Endometrium (tissue), 2 donors: ENCODE measurements around the gene RTN1.

Experiments
- FAIRE-seq: peaks from 2 replicates; lab custom pipeline; 2012; peaks lifted over from hg19 to GRCh38; lab: Jason Lieb, UNC
- donor health status: control.
- donor health status: control.

Gene RTN1

GRCh38 chr14:59629444-59630287, 240.9 kb downstream of the RTN1 start:
- no peak for FAIRE-seq

DNA sequence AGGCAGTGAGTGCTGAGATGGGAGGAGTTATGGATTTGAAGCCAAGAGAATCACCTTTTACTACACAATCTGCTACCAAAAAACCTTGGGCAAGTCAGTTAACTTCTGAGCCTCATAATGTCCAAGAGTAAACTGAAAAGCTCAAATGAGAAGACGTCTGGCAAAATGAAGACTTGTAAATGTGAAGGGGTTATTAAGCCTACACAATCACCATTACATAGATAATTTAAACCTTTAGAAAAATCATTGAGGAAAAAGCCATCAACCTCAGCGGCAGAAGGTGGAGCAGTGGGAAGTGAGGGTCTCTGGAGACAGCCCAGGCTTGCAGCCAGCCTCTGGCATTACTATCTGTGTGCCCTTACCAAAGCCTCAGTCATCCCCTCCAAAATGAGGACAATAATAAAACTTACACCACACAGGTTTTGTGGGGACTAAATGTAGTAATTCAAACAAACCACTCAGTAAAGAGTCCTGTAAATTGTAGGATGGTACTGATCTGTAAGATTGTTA, 243.5 kb downstream of the RTN1 start:
- FAIRE-seq = no peak

DNA sequence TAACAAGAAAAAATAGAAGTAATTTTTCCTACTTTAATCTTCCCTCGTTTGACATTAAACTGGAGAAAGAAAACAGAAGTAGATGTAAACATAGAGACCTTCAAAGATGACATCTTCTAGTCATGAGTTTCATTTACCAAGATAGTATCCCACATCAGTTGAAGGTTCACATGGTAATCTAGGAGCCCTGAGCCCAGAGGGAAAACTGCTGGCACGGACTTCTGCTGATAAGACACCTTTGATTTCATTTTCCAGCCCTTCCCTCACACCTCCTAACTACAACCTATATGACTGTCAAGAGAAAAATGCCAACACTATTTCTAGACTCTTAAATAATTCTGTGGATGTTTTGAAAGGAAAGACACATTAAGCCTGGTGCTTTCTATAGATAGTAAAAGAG, 247.9 kb downstream of the RTN1 start:
- no peak for FAIRE-seq

- no peak for FAIRE-seq
Measured at GRCh38 chr14:59619061-59619460, 251.5 kb downstream of the RTN1 start.

DNA sequence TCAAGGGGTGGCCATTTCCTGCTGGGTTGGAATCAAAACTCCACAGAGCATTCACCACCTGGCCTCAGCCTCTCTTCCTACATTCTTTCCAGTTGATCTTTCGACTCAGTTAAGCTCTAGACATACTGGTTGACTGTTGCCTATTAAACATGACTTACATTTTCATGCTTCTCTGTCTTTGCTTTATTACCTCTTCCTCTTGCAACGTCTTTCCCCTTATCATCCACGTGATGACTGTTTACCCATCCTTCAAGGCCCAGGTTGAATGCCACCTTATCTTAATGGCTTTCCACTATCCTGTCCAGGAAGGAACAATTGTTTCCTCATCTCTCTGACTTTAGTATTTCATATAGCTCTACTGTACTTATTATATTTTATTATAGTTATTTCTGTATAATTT, 269.5 kb downstream of the RTN1 start:
- FAIRE-seq = no peak

DNA sequence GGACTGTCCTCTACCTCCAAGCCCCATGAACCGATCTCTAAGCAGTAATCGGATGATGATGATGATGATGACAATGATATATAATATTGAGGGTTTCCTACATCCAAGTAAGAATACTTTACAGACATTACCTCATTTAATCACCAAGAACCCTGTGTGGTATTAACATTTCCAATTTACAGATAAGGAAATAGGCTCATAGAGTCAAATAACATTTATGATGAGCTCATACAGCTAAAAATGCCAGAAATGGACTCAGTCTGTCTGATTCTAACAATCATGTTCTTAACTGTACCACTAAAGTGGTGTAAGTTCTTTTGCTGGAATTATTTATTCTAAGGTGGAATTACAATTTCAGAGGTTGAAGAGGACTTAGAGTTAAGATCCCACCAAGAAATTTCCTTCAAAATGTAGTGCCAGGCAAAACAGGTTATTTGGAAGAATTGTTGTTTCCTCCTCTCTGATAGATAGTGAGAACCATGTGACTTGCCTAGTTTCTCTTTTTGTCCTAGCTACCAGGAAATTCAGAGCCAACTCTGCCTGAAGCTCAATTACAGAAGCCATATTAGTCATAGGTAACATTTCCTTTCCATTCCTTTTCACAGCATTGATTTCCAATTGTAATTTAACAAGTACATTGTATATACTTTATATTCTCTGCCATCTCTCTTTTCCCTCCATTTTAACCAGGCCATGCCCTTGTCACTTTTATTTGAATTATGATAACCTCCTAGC, 270.2 kb downstream of the RTN1 start:
- FAIRE-seq = no peak

GRCh38 chr14:59595071-59595470, 275.5 kb downstream of the RTN1 start:
- FAIRE-seq = no peak

GRCh38 chr14:59591641-59592370, 278.8 kb downstream of the RTN1 start:
- FAIRE-seq = no peak

DNA sequence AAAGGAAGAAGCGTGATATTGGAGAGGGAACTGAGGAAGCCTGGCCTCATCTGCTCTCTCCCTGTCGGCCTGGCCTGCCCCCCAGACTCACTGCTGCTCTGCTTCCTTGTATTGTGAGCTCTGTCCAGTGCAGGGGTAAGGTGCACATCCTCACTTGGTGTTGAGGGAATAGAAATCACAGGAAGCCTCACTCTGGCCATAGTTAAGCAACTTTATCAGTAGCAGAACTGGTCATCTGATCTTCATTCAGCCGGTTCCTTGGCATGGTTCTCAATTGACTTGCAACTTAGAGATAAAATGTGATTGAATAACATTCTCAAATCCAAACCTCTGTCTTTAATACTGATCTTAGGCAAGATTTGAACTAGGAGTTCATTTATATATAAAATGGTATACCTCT, 282.5 kb downstream of the RTN1 start:
- FAIRE-seq = no peak

- FAIRE-seq = no peak
Measured at GRCh38 chr14:59585891-59586554, 284.6 kb downstream of the RTN1 start.

GRCh38 chr14:59583755-59584154, 286.8 kb downstream of the RTN1 start:
- no peak for FAIRE-seq

DNA sequence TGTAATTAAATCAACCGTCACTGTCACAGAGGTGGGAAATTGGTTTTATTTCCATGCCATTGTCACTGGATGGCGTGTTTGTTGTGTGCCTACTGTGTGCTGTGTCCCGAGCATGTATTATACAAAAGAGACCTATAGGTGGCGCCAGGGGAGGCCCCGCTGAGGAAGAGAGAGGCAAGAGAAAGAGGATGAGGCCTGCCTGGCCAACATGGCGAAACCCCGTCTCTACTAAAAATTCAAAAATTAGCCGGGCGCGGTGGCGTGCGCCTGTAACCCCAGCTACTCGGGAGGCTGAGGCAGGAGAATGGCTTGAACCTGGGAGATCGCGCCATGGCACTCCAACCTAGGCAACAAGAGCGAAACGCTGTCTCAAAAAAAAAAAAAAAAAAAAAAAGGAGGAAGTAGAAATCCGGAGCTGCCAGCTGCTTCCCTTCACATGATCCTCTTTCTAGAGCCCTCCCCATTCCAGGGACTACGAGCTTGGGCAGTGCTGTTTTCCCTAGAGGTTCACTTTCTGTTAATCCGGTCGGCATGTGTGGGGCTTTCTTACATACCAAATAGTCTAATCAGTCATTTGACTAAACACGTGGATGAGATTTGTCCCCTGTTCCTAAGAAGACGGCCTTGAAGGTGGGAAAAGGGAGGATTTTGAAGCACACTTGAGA, 287.6 kb downstream of the RTN1 start:
- FAIRE-seq = no peak

GRCh38 chr14:59582161-59582560, 288.4 kb downstream of the RTN1 start:
- no peak for FAIRE-seq

DNA sequence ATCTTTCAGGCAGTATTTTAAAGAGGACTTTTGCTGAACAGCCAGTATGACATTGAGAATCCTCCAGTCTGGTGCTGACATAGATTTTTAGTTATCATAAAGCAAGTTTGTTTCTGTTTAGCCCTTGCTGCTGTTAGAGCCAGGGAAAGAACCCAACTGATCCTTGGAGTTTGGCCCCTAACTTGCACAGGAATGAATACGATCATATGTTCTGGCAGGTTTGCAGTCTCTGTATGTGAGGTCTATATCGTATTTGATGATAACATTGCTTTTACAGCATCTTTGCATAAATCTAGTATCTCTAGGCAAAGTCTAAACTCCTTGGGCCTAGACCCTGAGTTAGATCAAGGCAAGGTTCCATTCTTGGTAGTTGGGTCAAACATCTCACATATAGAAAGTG, 289.7 kb downstream of the RTN1 start:
- FAIRE-seq = no peak

GRCh38 chr14:59576332-59577294, 294.0 kb downstream of the RTN1 start, which contains the start of gene CCDC175:
CCDC175 (minus strand) TSS chr14:59576812; CDS start chr14:59576775, 37 bp downstream.
- no peak for FAIRE-seq

GRCh38 chr14:59570122-59570521, 300.5 kb downstream of the RTN1 start:
- no peak for FAIRE-seq

- no peak for FAIRE-seq
Measured at GRCh38 chr14:59566725-59567124, 303.9 kb downstream of the RTN1 start.

DNA sequence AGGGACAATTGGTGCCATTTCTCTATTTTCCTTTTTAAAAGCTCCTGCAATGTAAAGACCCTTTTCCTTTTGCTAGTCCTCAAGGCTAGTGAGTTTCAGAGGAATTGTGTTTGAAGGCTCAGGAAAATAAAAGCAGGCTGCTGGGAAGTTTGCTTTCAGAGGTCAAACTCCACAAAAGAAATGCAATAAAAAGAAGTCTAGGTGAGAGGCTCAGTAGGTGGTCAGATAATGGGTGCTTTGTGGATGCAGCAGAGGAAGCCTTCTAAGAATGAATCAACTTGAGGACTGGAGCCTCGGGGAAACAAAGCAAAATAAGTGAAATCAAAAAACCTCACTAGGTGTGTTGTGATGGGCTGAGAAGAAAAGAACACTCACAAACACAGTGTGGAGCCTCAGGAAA, 304.3 kb downstream of the RTN1 start:
- FAIRE-seq = no peak

GRCh38 chr14:59565087-59565486, 305.5 kb downstream of the RTN1 start:
- FAIRE-seq = no peak

DNA sequence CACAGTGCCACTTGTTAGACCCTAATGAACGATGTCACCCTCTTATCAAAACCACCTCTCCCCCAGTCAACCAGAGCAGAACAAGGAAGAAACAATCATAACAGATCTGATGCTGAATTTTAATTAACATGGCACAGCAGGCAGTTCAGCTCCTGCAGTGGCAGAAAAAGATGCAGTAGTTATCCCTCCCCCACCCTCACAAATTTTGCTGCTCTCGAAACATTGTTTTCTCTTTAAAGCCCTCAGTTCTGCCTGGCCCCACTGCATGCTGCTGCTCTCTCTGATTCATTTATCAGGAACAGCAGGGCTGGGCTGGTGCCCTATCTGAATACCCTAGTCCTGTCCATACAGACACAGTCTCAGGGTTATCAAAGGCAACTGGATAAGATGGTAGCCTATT, 306.2 kb downstream of the RTN1 start:
- FAIRE-seq = no peak
